HEK293 (cell line): ENCODE data around the gene HOXC11.

Experiments
- BCL11A ChIP-seq: fragments of 450-650 bp; formaldehyde crosslinking; IDR thresholded peaks from 2 replicates; pipeline ENCODE4 v1.5.1; 2016; ENCODE audit warnings: low read depth, missing biosample characterization, missing genetic modification characterization
- CTCF ChIP-seq: fragments of 450-650 bp; formaldehyde crosslinking; IDR thresholded peaks from 2 replicates; pipeline ENCODE4 v1.5.1; 2016; ENCODE audit warnings: missing biosample characterization, missing genetic modification characterization
- ELK4 ChIP-seq: IDR thresholded peaks from 2 replicates; pipeline ENCODE4 v1.6.1; 2011; ENCODE audit warnings: mild to moderate bottlenecking, low read depth, low read length, borderline replicate concordance
- MZF1 ChIP-seq: fragments of 450-650 bp; formaldehyde crosslinking; IDR thresholded peaks from 2 replicates; pipeline ENCODE4 v1.5.1; 2017; ENCODE audit warnings: missing biosample characterization, missing genetic modification characterization, borderline replicate concordance
- PBX3 ChIP-seq: sonication (generic); formaldehyde crosslinking; IDR thresholded peaks from 2 replicates; pipeline ENCODE4 v1.8.1; 2022; ENCODE audit warnings: mild to moderate bottlenecking, moderate library complexity, missing genetic modification reagents
- REST ChIP-seq: fragments of 450-650 bp; formaldehyde crosslinking; IDR thresholded peaks from 2 replicates; pipeline ENCODE4 v1.5.1; 2016; ENCODE audit warnings: missing biosample characterization, missing genetic modification characterization
- SCRT2 ChIP-seq: fragments of 450-650 bp; formaldehyde crosslinking; IDR thresholded peaks from 2 replicates; pipeline ENCODE4 v1.5.1; 2016; ENCODE audit warnings: missing biosample characterization, missing genetic modification characterization
- SP2 ChIP-seq: fragments of 450-650 bp; formaldehyde crosslinking; IDR thresholded peaks from 2 replicates; pipeline ENCODE4 v1.5.1; 2016; ENCODE audit warnings: missing biosample characterization, missing genetic modification characterization
- ZBTB26 ChIP-seq: fragments of 450-650 bp; formaldehyde crosslinking; optimal IDR thresholded peaks from 2 replicates; pipeline ENCODE3; 2016; ENCODE audit warnings: missing biosample characterization, mild to moderate bottlenecking, missing genetic modification characterization
- ZNF114 ChIP-seq: fragments of 450-650 bp; formaldehyde crosslinking; IDR thresholded peaks from 2 replicates; pipeline ENCODE4 v1.5.0; 2017; ENCODE audit warnings: missing biosample characterization, missing genetic modification characterization
- ZNF132 ChIP-seq: fragments of 450-650 bp; formaldehyde crosslinking; IDR thresholded peaks from 2 replicates; pipeline ENCODE4 v1.5.1; 2017; ENCODE audit warnings: missing biosample characterization, missing genetic modification characterization, borderline replicate concordance
- ZNF248 ChIP-seq: fragments of 450-650 bp; formaldehyde crosslinking; IDR thresholded peaks from 2 replicates; pipeline ENCODE4 v1.5.1; 2017; ENCODE audit warnings: missing biosample characterization, missing genetic modification characterization
- ZNF416 ChIP-seq: fragments of 450-650 bp; formaldehyde crosslinking; IDR thresholded peaks from 2 replicates; pipeline ENCODE4 v1.5.1; 2016; ENCODE audit warnings: missing biosample characterization, missing genetic modification characterization
- ZNF707 ChIP-seq: fragments of 450-650 bp; formaldehyde crosslinking; IDR thresholded peaks from 2 replicates; pipeline ENCODE4 v1.5.1; 2016; ENCODE audit warnings: missing biosample characterization, missing genetic modification characterization

- TF ChIP-seq CTCF (tag by site-specific recombination) (peak; percentile 73), SCRT2 (tag by site-specific recombination) (peak; percentile 99), ZNF114 (tag by site-specific recombination) (no peak), REST (tag by site-specific recombination) (0 out of 2 replicates have a peak, but pooled peaks have one; percentile 21), ZNF707 (tag by site-specific recombination) (no peak), PBX3 (CRISPR knock-in tag) (no peak), BCL11A (tag by site-specific recombination) (peak; percentile 94), ZNF248 (tag by site-specific recombination) (no peak), ZNF132 (no peak), ZNF416 (tag by site-specific recombination) (no peak), SP2 (tag by site-specific recombination) (peak; percentile 64), ZBTB26 (tag by site-specific recombination) (no peak), ELK4 (no peak), MZF1 (tag by site-specific recombination) (no peak; the same call in 1 of the 2 replicates)
Observed at GRCh38 chr12:54017027-54017788, 44.3 kb downstream of the HOXC11 start.
